Neural crest cell (in vitro differentiated cells): ENCODE data around the gene ANKRD23. TPM values are rescaled to one million over a fixed set of nuclear protein-coding genes. Genes with fewer than 3 reads are reported as not detected.
A peak's percentile ranks its signal among the peaks of the same experiment; 100 is the strongest.

Experiments
- DNase-seq: peaks from one replicate; pipeline ENCODE4 v3.0.0; 2021; ENCODE audit warnings: low read depth, mixed read lengths, low spot score
- H3K27ac Mint-ChIP-seq: one replicate; pipeline ENCODE4 v1.8.0; 2021; ENCODE audit warnings: mild to moderate bottlenecking, mixed read lengths; ENCODE audit not compliant: unreplicated experiment
- H3K27me3 Mint-ChIP-seq: 2 replicates; pipeline ENCODE4 v1.8.0; 2021; ENCODE audit warnings: low read depth, mild to moderate bottlenecking, mixed read lengths
- H3K36me3 Mint-ChIP-seq: 2 replicates; pipeline ENCODE4 v1.8.0; 2021; ENCODE audit warnings: low read depth, mild to moderate bottlenecking, mixed read lengths
- H3K4me1 Mint-ChIP-seq: 2 replicates; pipeline ENCODE4 v1.8.0; 2021; ENCODE audit warnings: mixed read lengths
- H3K4me3 Mint-ChIP-seq: one replicate; pipeline ENCODE4 v1.8.0; 2021; ENCODE audit warnings: mild to moderate bottlenecking, mixed read lengths
- H3K9me3 Mint-ChIP-seq: 2 replicates; pipeline ENCODE4 v1.8.0; 2021; ENCODE audit warnings: mixed read lengths
- CTCF ChIP-seq: fragments of 200-600 bp; sonication (generic); conservative IDR thresholded peaks from 2 replicates; pipeline ENCODE4 v1.5.0; 2021; ENCODE audit warnings: antibody characterized with exemption, mild to moderate bottlenecking
- total RNA-seq: library from RNA; stranded (reverse); gene quantifications from 2 replicates; pipeline ENCODE4 v1.2.1, GENCODE V29; 2021

Gene ANKRD23
- total RNA-seq, 1 donor from 2014 or later = 11.4 TPM

- TF ChIP-seq CTCF = no peak
- Mint-ChIP-seq H3K36me3 (peaks cover 9% of the 10 kb centered on the region), H3K27me3 (no peaks in the 10 kb centered on the region), H3K9me3 (no peaks in the 10 kb centered on the region), H3K4me3 (peak overlapping the region; percentile 65), H3K4me1 (peaks cover 10% of the 10 kb centered on the region), H3K27ac (no peak overlapping the region)
- no peak for DNase-seq
Measured at GRCh38 chr2:96841701-96842495, 1.9 kb downstream of the ANKRD23 start.

- Mint-ChIP-seq H3K27ac (peak overlapping the region; percentile 35), H3K4me1 (peaks cover 10% of the 10 kb centered on the region)
Measured at GRCh38 chr2:96839875-96840850, 3.7 kb downstream of the ANKRD23 start.

GRCh38 chr2:96839293-96839874 is 4.4 kb downstream of the ANKRD23 start:
- H3K4me1 Mint-ChIP-seq = peaks cover 10% of the 10 kb centered on the region
- TF ChIP-seq CTCF = no peak
- DNase-seq = no peak
- no peak overlapping the region for H3K4me3 Mint-ChIP-seq
- peaks cover 9% of the 10 kb centered on the region for H3K36me3 Mint-ChIP-seq
- no peaks in the 10 kb centered on the region for H3K27me3 Mint-ChIP-seq
- H3K27ac Mint-ChIP-seq = no peak overlapping the region
- H3K9me3 Mint-ChIP-seq = no peaks in the 10 kb centered on the region

More at GRCh38 chr2:96839875-96840850, 3.7 kb downstream of the ANKRD23 start:
- H3K36me3 Mint-ChIP-seq = peaks cover 9% of the 10 kb centered on the region
- H3K4me3 Mint-ChIP-seq = peak overlapping the region; percentile 12
- H3K27me3 Mint-ChIP-seq = no peaks in the 10 kb centered on the region
- no peak for DNase-seq
- H3K9me3 Mint-ChIP-seq = no peaks in the 10 kb centered on the region
- no peak for TF ChIP-seq CTCF

- H3K4me3 Mint-ChIP-seq = no peak overlapping the region
- H3K9me3 Mint-ChIP-seq = no peaks in the 10 kb centered on the region
- H3K27ac Mint-ChIP-seq = peak overlapping the region; percentile 12
- no peak for TF ChIP-seq CTCF
- DNase-seq = no peak
- H3K36me3 Mint-ChIP-seq = peaks cover 9% of the 10 kb centered on the region
- peaks cover 11% of the 10 kb centered on the region for H3K4me1 Mint-ChIP-seq
- H3K27me3 Mint-ChIP-seq = no peaks in the 10 kb centered on the region
Measured at GRCh38 chr2:96838345-96839292, 5.2 kb downstream of the ANKRD23 start.
